Measurements from ENCODE around the gene TP53.

DNA sequence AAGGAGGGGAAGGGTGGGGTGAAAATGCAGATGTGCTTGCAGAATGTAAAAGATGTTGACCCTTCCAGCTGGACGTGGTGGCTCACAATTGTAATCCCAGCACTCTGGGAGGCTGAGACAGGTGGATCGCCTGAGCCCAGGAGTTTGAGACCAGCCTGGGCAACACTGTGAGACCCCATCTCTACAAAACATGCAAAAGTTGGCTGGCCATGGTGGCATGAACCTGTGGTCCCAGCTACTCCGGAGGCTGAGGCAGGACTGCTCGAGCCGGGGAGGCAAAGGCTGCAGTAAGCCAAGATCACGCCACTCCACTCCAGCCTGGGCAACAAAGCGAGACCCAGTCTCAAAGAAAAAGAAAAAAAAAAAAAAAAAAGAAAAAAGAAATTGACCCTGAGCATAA lies 18.8 kb downstream of the TP53 start:
- TF ChIP-seq, protein P1, sequence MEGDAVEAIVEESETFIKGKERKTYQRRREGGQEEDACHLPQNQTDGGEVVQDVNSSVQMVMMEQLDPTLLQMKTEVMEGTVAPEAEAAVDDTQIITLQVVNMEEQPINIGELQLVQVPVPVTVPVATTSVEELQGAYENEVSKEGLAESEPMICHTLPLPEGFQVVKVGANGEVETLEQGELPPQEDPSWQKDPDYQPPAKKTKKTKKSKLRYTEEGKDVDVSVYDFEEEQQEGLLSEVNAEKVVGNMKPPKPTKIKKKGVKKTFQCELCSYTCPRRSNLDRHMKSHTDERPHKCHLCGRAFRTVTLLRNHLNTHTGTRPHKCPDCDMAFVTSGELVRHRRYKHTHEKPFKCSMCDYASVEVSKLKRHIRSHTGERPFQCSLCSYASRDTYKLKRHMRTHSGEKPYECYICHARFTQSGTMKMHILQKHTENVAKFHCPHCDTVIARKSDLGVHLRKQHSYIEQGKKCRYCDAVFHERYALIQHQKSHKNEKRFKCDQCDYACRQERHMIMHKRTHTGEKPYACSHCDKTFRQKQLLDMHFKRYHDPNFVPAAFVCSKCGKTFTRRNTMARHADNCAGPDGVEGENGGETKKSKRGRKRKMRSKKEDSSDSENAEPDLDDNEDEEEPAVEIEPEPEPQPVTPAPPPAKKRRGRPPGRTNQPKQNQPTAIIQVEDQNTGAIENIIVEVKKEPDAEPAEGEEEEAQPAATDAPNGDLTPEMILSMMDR (IDR thresholded peaks at IDR 0.05; ENCODE audit: insufficient read depth, low read length) = no peak
- no peak for TF ChIP-seq POLR2AphosphoS5 (IDR thresholded peaks at IDR 0.05; ENCODE audit: low read depth)
